Measurements from ENCODE around the gene QRICH1.

DNA sequence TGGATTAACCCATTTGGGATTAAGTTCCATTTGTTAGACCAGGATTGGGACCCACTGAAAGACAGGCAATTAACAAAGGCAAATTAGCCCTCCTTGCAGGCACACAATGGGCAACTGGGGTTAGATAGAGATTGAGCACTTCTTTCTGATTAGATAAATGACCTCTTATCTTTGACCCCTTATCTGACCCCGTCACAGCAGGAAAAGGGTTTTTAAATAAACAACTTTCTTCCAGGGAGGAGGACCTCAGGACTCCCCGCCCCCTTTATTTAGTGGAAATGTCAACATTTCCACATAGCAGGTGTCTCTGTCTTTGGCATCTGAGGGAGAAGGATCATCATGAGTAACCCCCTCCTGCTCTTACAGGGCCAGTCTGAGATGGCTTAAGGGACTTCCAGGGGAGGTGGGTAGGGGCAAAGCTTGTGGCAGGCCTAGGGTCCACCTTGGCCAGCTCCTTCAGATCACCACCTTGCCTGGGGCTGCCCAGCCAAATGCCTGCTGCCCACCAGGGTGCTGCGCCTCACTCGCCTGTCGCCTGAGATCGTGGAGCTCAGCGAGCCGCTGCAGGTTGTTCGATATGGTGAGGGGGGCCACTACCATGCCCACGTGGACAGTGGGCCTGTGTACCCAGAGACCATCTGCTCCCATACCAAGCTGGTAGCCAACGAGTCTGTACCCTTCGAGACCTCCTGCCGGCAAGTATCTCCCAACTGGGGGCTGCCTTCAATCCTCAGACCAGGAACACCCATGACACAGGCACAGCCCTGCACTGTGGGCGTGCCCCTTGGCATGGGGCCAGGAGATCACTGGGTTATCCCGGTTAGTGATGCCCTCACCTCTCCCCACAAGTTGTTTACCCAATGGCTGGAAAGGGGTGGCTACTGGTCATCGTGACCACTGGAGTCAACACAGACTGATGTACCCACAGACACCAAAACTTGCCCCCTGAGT is 89.2 kb downstream of the QRICH1 start:
- TF ChIP-seq, protein P1, sequence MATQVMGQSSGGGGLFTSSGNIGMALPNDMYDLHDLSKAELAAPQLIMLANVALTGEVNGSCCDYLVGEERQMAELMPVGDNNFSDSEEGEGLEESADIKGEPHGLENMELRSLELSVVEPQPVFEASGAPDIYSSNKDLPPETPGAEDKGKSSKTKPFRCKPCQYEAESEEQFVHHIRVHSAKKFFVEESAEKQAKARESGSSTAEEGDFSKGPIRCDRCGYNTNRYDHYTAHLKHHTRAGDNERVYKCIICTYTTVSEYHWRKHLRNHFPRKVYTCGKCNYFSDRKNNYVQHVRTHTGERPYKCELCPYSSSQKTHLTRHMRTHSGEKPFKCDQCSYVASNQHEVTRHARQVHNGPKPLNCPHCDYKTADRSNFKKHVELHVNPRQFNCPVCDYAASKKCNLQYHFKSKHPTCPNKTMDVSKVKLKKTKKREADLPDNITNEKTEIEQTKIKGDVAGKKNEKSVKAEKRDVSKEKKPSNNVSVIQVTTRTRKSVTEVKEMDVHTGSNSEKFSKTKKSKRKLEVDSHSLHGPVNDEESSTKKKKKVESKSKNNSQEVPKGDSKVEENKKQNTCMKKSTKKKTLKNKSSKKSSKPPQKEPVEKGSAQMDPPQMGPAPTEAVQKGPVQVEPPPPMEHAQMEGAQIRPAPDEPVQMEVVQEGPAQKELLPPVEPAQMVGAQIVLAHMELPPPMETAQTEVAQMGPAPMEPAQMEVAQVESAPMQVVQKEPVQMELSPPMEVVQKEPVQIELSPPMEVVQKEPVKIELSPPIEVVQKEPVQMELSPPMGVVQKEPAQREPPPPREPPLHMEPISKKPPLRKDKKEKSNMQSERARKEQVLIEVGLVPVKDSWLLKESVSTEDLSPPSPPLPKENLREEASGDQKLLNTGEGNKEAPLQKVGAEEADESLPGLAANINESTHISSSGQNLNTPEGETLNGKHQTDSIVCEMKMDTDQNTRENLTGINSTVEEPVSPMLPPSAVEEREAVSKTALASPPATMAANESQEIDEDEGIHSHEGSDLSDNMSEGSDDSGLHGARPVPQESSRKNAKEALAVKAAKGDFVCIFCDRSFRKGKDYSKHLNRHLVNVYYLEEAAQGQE (IDR thresholded peaks at IDR 0.05; ENCODE audit: low read depth, low read length), result no peak
- TF ChIP-seq, protein P2, sequence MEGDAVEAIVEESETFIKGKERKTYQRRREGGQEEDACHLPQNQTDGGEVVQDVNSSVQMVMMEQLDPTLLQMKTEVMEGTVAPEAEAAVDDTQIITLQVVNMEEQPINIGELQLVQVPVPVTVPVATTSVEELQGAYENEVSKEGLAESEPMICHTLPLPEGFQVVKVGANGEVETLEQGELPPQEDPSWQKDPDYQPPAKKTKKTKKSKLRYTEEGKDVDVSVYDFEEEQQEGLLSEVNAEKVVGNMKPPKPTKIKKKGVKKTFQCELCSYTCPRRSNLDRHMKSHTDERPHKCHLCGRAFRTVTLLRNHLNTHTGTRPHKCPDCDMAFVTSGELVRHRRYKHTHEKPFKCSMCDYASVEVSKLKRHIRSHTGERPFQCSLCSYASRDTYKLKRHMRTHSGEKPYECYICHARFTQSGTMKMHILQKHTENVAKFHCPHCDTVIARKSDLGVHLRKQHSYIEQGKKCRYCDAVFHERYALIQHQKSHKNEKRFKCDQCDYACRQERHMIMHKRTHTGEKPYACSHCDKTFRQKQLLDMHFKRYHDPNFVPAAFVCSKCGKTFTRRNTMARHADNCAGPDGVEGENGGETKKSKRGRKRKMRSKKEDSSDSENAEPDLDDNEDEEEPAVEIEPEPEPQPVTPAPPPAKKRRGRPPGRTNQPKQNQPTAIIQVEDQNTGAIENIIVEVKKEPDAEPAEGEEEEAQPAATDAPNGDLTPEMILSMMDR (IDR thresholded peaks at IDR 0.05), result no peak

Measured in SK-N-SH (cell line).